Activated CD4-positive, CD25-positive, alpha-beta regulatory T cell treated with anti-CD3 and anti-CD28 coated beads, Interleukin-2, amount 50 U/mL, for 24 hours (primary cell): ENCODE measurements around the gene NEU4.

ENCODE experiments used
- ATAC-seq, 2 donors: fragments of 150-1000 bp; cut with Tn5 transposase; one replicate each; pipeline ENCODE4 v1.10.0; 2021; ENCODE audit warnings: mild to moderate bottlenecking in 1 of 2, moderate library complexity in 1 of 2

Gene NEU4

GRCh38 chr2:241865957-241866789 lies 57.2 kb downstream of the NEU4 start:
- no peak for ATAC-seq
